Omental fat pad (tissue), 4 donors: Measurements from ENCODE around the gene SH2B2. TPM values are rescaled to one million over a fixed set of nuclear protein-coding genes. Genes with fewer than 3 reads are reported as not detected.

Source experiments
- ATAC-seq: fragments of 150-250 bp; one replicate; pipeline ENCODE4 v1.9.1; 2016; ENCODE audit warnings: mild to moderate bottlenecking, moderate library complexity; ENCODE audit not compliant: low FRiP score
- DNase-seq: peaks from one replicate; pipeline ENCODE4 v3.0.0-alpha.2; 2019; ENCODE audit warnings: low spot score
- total RNA-seq, 4 donors: library from RNA; depleted of rRNA; stranded (reverse); fragments of >200 nt; gene quantifications; one replicate each; pipeline ENCODE4 v1.1.0, GENCODE V29; 2016
- TF ChIP-seq, protein P1 (sequence below), 3 donors: fragments of 450-650 bp; IDR thresholded peaks; one replicate each; pipeline ENCODE4 v1.5.1; 2016 to 2017; ENCODE audit warnings: antibody characterized with exemption in 3 of 3, mild to moderate bottlenecking in 3 of 3, moderate library complexity in 2 of 3

SH2B2 gene
- total RNA-seq, 4 donors from 2014 or later = 2.8 to 21.3 (median 6.3) TPM

DNA sequence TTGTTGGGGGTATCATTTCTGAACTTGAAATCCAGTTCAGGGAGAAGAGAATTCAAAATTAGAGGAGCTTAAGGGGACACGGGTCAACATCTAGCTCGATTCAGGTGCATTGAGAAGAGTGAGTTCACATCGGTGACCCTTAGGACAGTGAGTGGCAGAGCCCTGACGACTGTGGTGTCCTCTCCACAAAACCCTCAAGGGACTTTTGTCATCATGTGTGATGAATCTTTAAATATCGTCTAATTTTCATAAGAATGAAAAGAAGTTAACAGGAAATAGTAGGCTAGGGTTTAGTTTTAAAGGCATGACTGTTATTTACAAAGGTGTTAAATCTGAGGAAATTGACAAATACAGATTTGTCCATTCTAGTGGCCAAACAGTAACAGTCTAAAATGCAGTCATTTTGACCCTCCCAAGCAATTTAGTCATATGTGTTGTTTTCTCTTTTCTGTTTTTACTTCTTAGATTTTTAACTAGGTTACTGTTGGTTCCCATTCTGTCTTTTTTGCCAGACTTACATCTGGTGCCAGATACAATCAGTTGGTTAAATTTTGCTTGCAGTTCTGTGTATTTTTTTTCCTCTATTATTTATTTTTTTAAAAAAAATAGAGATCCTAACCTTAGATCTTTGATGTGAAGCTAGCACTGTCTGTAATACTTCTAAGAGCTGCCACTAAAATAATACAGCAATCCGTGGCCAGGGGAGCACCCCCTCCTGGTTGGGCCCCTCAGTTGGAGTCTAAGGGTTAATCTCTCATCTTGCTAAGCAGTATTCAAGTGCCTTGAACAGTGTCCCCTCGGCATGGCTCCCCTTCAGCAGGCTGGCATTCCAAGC, 34.9 kb upstream of the SH2B2 start:
- no peak for DNase-seq
- TF ChIP-seq, protein P1, sequence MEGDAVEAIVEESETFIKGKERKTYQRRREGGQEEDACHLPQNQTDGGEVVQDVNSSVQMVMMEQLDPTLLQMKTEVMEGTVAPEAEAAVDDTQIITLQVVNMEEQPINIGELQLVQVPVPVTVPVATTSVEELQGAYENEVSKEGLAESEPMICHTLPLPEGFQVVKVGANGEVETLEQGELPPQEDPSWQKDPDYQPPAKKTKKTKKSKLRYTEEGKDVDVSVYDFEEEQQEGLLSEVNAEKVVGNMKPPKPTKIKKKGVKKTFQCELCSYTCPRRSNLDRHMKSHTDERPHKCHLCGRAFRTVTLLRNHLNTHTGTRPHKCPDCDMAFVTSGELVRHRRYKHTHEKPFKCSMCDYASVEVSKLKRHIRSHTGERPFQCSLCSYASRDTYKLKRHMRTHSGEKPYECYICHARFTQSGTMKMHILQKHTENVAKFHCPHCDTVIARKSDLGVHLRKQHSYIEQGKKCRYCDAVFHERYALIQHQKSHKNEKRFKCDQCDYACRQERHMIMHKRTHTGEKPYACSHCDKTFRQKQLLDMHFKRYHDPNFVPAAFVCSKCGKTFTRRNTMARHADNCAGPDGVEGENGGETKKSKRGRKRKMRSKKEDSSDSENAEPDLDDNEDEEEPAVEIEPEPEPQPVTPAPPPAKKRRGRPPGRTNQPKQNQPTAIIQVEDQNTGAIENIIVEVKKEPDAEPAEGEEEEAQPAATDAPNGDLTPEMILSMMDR (IDR thresholded peaks at IDR 0.05) = no peak
- no peak for ATAC-seq

DNA sequence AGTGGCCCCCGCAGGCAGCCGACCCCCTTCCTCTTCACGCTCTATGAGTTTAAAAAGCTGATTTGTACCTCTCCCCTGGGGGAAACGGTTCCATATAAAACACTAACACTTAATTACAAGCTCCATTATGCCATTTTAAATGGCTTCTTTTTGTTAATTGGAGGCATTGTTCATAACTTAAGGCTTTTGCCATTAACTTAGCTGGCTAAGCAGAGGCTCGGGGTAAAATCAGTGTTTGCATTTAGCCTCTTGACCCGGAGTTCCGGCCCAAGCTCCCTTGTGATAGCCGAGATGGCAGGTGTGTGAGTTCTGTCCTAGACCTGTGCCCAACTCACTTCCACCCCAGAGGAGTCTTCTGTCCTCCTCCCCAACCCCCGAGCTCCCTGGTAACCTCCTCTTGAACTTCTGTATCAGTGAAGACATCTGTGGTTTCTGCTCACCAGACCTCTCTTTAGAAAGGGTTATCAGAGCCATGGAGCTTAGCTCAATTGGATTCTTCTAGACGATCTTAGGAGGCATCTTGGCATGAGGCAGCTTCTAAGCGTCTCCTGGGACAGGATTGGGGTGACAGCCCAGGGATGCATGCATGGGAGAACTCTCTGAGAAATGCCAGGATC, 34.2 kb upstream of the SH2B2 start:
- no peak for DNase-seq
- TF ChIP-seq, protein P1 (IDR thresholded peaks at IDR 0.05) = no peak
- ATAC-seq = no peak

DNA sequence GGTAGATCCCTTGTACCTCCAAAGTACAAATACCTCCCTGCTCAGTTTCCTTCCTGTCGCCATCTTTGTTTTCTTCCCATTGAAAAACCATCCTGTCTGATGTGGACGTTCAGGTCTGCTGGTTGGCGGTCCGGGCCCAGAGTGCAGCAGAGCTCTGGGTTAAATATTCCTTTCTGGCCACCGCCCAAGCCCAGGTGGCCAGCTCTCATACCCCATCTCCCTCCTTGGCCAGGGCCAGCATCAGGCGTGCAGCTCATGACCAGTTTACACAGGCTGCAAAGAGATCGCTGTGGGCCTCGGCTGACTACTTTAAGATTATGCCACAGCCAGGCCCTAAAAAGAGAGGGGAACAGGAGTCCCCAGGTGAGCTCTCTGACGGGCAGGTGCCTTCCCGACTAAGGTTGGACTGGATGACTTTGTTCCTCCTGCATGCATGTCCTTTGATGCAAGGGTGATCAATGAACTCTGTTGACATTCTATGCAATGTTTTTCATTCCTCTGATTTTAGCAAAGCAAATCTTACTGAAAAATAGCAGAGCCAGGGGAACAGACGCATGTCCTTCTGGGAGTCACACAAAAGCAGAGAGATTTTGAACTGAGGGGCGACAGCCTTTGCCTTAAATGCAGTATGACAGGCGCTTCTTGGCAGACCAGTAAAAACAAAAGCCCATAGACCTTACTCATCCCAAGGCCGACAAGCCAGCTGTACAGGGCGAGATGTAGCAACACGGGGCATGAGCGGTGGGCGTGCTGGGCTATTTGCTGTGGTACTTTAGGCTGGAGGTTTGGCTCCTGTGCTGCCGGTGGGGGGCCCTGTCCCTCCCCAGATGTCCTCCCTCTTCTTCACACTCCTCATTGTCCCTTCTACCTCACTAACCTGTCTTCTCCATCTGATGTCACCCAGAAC, 33.3 kb upstream of the SH2B2 start:
- DNase-seq (no peak), ATAC-seq (no peak)
- TF ChIP-seq, protein P1 (IDR thresholded peaks at IDR 0.05) = no peak

DNA sequence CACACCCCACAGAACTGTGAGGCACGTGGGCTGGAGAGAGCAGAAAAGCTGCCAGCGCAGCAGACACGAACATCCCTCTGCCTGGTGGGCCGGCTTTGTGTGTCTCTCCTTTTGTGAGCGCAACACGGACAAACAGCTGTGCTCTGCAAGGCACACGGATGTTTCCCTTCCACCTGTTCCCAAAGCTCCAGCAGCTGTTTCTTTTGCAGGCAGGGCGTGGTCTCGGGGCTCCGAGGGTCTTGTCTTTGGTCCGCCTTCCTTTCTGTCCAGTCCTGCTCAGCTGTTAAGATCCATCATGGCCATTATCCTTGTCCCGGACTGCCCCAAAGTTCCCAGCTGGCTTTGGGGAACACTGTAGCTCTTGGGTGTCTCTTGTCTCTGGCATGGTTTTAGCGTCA, 32.7 kb upstream of the SH2B2 start:
- no peak for ATAC-seq
- TF ChIP-seq, protein P1 (IDR thresholded peaks at IDR 0.05) = no peak
- DNase-seq = no peak

DNA sequence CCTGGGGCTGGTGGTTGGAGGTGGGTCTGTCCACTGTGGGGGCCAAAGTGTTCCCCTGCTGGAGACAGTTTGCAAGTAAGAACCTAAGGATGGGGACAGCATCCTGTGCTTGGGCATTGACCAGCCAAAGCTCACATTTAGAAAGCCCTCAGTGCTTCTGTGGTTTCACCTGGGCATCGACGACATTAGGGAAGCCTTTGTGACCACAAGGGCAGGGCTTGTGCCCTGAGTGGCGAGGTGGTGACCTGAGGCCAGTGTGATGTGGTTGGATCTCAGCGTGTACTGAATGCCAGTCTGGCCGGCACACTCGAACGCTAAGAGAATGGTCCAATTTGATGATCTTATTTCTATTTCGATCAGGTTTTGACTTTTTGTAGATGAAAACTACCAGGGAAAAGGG, 32.1 kb upstream of the SH2B2 start:
- TF ChIP-seq, protein P1 (IDR thresholded peaks at IDR 0.05) = no peak
- ATAC-seq (no peak), DNase-seq (no peak)

DNA sequence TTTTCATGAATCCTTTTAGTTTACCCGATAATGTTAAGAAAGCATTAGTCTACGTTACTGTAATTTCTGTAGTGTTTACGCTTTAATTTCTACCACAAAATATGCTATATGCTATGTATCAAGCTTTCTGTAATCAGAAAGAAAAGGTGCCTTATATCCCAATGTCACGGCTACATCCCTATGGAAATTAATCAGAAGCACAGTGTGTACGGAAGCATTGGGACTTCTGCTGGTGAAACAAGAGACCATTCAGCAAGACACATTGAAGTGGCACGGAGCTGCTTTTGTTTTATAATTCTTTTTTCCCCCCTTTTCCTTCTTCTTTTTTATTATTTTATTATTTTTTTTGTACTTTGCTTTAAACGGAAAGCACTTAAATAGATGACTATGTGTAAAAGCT, 31.2 kb upstream of the SH2B2 start:
- no peak for DNase-seq
- no peak for ATAC-seq
- TF ChIP-seq, protein P1 (IDR thresholded peaks at IDR 0.05) = no peak
